ENCODE data around the gene MED29. TPM values are rescaled to one million over a fixed set of nuclear protein-coding genes. Genes with fewer than 3 reads are reported as not detected.

The MED29 gene
- total RNA-seq, 2 donors from 2014 or later = 29.9 to 32.3 TPM

DNA sequence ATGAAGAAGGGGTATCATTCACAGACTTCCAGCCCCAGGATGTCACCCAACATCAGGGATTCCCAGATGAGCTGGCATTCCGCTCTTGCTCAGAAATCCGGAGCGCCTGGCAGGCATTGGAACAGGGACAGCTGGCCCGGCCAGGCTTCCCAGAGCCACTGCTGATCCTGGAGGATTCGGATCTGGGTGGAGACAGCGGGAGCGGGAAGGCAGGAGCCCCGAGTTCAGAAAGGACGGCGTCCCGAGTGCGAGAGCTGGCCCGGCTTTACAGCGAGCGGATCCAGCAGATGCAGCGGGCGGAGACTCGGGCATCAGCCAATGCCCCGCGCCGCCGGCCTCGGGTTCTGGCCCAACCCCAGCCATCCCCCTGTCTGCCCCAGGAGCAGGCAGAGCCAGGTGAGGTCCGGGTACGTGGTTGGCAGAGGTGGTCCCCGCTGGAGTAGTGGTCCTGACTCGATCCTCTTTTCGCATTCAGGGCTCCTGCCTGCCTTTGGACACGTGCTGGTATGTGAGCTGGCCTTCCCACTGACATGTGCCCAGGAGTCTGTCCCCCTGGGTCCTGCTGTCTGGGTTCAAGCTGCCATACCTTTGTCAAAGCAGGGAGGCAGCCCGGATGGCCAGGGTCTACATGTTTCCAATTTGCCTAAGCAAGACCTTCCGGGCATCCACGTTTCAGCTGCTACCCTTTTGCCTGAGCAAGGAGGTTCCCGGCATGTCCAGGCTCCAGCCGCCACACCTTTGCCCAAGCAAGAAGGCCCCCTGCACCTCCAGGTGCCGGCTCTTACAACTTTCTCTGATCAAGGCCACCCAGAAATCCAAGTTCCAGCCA is 32.3 kb downstream of the MED29 start:
- H3K36me3 ChIP-seq = peaks cover 34% of the 10 kb centered on the region

DNA sequence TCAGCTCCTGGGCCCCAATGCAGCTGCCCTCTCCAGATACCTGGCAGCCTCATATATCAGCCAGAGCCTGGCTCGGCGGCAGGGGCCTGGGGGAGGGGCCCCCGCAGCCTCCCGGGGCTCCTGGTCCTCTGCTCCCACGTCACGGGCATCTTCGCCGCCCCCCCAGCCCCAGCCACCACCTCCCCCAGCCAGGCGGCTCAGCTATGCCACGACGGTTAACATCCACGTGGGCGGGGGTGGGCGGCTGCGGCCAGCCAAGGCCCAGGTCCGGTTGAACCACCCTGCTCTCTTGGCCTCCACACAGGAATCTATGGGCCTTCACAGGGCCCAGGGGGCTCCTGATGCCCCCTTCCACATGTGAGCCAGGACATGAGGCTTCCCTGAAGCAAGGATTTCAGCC is 33.8 kb downstream of the MED29 start:
- Histone ChIP-seq H3K4me1 (peaks cover 0 to 22% of the 10 kb centered on the region in 2 donors), H3K36me3 (peaks cover 25% of the 10 kb centered on the region), H3K4me3 (no peak overlapping the region), H3K27me3 (no peaks in the 10 kb centered on the region), H3K27ac (no peak overlapping the region), H3K9me3 (no peaks in the 10 kb centered on the region)
- TF ChIP-seq, protein P1, sequence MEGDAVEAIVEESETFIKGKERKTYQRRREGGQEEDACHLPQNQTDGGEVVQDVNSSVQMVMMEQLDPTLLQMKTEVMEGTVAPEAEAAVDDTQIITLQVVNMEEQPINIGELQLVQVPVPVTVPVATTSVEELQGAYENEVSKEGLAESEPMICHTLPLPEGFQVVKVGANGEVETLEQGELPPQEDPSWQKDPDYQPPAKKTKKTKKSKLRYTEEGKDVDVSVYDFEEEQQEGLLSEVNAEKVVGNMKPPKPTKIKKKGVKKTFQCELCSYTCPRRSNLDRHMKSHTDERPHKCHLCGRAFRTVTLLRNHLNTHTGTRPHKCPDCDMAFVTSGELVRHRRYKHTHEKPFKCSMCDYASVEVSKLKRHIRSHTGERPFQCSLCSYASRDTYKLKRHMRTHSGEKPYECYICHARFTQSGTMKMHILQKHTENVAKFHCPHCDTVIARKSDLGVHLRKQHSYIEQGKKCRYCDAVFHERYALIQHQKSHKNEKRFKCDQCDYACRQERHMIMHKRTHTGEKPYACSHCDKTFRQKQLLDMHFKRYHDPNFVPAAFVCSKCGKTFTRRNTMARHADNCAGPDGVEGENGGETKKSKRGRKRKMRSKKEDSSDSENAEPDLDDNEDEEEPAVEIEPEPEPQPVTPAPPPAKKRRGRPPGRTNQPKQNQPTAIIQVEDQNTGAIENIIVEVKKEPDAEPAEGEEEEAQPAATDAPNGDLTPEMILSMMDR (IDR thresholded peaks at IDR 0.05) = no peak
- DNase-seq (ENCODE audit: low spot score) = no peak

More for the DNA sequence above, 32.3 kb downstream of the MED29 start:
- no peak overlapping the region for H3K27ac ChIP-seq
- no peaks in the 10 kb centered on the region for H3K9me3 ChIP-seq
- H3K4me3 ChIP-seq = no peak overlapping the region
- TF ChIP-seq, protein P1 (IDR thresholded peaks at IDR 0.05) = no peak
- peaks cover 0 to 8% of the 10 kb centered on the region in 2 donors for H3K4me1 ChIP-seq
- no peaks in the 10 kb centered on the region for H3K27me3 ChIP-seq
- DNase-seq (ENCODE audit: low spot score) = no peak

DNA sequence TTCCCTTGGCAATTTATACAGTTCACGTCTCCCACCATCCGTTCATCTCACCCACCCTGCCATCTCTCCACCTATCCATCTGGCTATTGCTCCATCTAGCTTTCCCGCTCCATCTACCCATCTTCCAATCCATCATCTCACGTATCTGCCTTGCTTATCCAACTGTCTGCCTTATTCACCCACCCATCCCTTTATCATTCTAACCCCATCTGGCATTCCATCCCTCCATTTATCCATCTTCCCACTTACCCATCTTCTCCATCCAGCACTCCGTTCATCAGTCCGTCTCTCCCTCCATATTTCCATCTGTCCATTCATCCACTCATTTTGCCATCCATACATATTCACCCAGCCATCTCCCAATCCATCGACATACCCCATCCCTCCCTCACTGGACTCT is 34.6 kb downstream of the MED29 start:
- no peak for DNase-seq (ENCODE audit: low spot score)
- Histone ChIP-seq H3K4me3 (no peak overlapping the region), H3K4me1 (peaks cover 0 to 23% of the 10 kb centered on the region in 2 donors), H3K27me3 (no peaks in the 10 kb centered on the region), H3K27ac (no peak overlapping the region), H3K9me3 (no peaks in the 10 kb centered on the region), H3K36me3 (peaks cover 25% of the 10 kb centered on the region)
- TF ChIP-seq, protein P1 (IDR thresholded peaks at IDR 0.05) = no peak

DNA sequence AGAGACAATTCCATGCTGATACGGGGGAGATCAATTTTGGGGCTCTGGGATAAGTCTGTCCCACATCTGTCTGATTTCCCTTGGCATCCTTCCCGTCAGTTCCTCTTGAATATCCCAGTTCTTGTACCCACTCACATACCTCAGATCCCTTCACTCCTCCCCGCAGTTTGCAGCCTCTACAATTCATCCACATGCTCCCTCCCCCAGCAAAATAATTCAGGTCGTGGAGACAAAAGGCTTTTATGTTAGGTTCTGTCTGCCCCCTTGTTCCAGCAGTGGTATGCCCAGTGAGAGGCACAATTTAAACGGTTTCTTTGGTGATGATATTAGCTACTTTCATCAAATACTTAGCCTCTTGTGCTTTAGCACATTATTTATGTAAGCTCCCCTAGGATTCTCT is 35.0 kb downstream of the MED29 start:
- Histone ChIP-seq H3K4me1 (peaks cover 0 to 28% of the 10 kb centered on the region in 2 donors), H3K27me3 (no peaks in the 10 kb centered on the region), H3K4me3 (no peak overlapping the region), H3K27ac (no peak overlapping the region), H3K9me3 (no peaks in the 10 kb centered on the region), H3K36me3 (peaks cover 24% of the 10 kb centered on the region)
- TF ChIP-seq, protein P1 (IDR thresholded peaks at IDR 0.05) = no peak
- no peak for DNase-seq (ENCODE audit: low spot score)

DNA sequence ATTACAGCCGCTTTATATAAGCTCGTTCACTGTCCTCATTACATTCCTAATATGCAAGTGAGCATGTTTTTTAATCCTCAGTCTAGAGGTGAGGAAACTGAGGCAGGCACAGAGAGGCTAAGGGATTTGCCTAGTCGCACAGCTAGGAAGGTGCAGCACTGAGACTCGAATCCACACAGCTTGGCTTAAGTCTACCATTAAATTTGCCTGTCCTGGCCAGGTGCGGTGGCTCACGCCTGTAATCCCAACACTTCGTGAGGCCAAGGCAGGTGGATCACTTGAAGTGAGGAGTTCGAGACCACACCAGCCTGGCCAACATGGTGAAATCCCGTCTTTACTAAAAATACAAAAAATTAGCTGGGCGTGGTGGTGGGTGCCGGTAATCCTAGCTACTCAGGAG is 36.5 kb downstream of the MED29 start:
- no peak for DNase-seq (ENCODE audit: low spot score)
- peaks cover 0 to 30% of the 10 kb centered on the region in 2 donors for H3K4me1 ChIP-seq
- peaks cover 18% of the 10 kb centered on the region for H3K36me3 ChIP-seq
- no peaks in the 10 kb centered on the region for H3K27me3 ChIP-seq
- peak overlapping the region; percentile 76 to 83 for H3K27ac ChIP-seq
- no peak overlapping the region for H3K4me3 ChIP-seq
- TF ChIP-seq, protein P1 (IDR thresholded peaks at IDR 0.05) = no peak
- no peaks in the 10 kb centered on the region for H3K9me3 ChIP-seq

Data from right atrium auricular region (tissue), 2 donors.